H1 (cell line): ENCODE measurements around the gene TNFRSF13B. TPM values are rescaled to one million over a fixed set of nuclear protein-coding genes. Genes with fewer than 3 reads are reported as not detected.
A peak's percentile ranks its signal among the peaks of the same experiment; 100 is the strongest.

Experiments used
- CTCF ChIA-PET: fragments of 300-600 bp; sonication (Branson Sonifier 250); formaldehyde crosslinking; loops from one replicate; lab custom pipeline; 2021; ENCODE audit not compliant: partially characterized antibody; lab: Charles Lee
- POLR2A ChIA-PET: fragments of 300-600 bp; sonication (Branson Sonifier 250); formaldehyde crosslinking; loops from one replicate; lab custom pipeline; 2021; ENCODE audit warnings: inconsistent platforms; ENCODE audit not compliant: partially characterized antibody; lab: Charles Lee
- DNase-seq, 2 experiments: peaks; one replicate each; pipeline versions ENCODE4 v3.0.0 to v3.0.0-alpha.2; 2010 to 2022; ENCODE audit warnings: low spot score in 2 of 2, low read depth in 1 of 2, mixed read lengths in 1 of 2
- FAIRE-seq: peaks from 2 replicates; lab custom pipeline; 2011; peaks lifted over from hg19 to GRCh38; lab: Jason Lieb, UNC
- H2AFZ ChIP-seq: 2 replicates; pipeline ENCODE4 v1.8.1; 2012; ENCODE audit warnings: low read length, inconsistent platforms
- H2AK5ac ChIP-seq: 2 replicates; pipeline ENCODE4 v1.6.1; 2013; ENCODE audit warnings: low read depth, low read length
- H2BK120ac ChIP-seq: replicated peaks from 2 replicates; pipeline ENCODE3; 2013; ENCODE audit warnings: low read depth, low read length, inconsistent platforms
- H2BK12ac ChIP-seq: 2 replicates; pipeline ENCODE4 v1.6.1; 2013; ENCODE audit warnings: low read depth, low read length
- H2BK15ac ChIP-seq: 2 replicates; pipeline ENCODE4 v1.6.1; 2013; ENCODE audit warnings: low read length
- H2BK20ac ChIP-seq: 2 replicates; pipeline ENCODE4 v1.6.1; 2013; ENCODE audit warnings: low read length
- H2BK5ac ChIP-seq: 2 replicates; pipeline ENCODE4 v1.6.1; 2013; ENCODE audit warnings: low read depth, low read length
- H3K14ac ChIP-seq: 2 replicates; pipeline ENCODE4 v1.6.1; 2013; ENCODE audit warnings: inconsistent platforms; ENCODE audit not compliant: insufficient read length
- H3K18ac ChIP-seq: 2 replicates; pipeline ENCODE4 v1.6.1; 2013; ENCODE audit warnings: low read length; ENCODE audit errors: extremely low read depth
- H3K23ac ChIP-seq: 2 replicates; pipeline ENCODE4 v1.6.1; 2013; ENCODE audit warnings: inconsistent platforms; ENCODE audit not compliant: insufficient read length
- H3K23me2 ChIP-seq: 2 replicates; pipeline ENCODE4 v1.6.1; 2013; ENCODE audit warnings: low read depth, low read length
- H3K27ac ChIP-seq: 2 replicates; pipeline ENCODE4 v1.6.1; 2011; ENCODE audit warnings: low read depth, low read length, inconsistent platforms
- H3K27me3 ChIP-seq, 4 experiments: replicated peaks in 1 of 4; 1 replicate in 1 of 4; 2 replicates in 3 of 4; pipeline versions ENCODE4 v1.6.1 to v1.8.1; 2011 to 2013; ENCODE audit warnings: low read length in 3 of 4, mild to moderate bottlenecking in 3 of 4, inconsistent platforms in 2 of 4, mixed read lengths in 2 of 4, moderate library complexity in 1 of 4; ENCODE audit not compliant: control insufficient read depth in 3 of 4, insufficient read depth in 3 of 4; ENCODE audit errors: extremely low read depth in 1 of 4
- H3K36me3 ChIP-seq, 4 experiments: 2 replicates each; pipeline versions ENCODE4 v1.6.1 to v1.8.1; 2011 to 2013; ENCODE audit warnings: mild to moderate bottlenecking in 4 of 4, low read length in 3 of 4, moderate library complexity in 2 of 4, control low read depth in 1 of 4, inconsistent platforms in 1 of 4; ENCODE audit not compliant: insufficient read depth in 4 of 4, control insufficient read depth in 2 of 4
- H3K4ac ChIP-seq: replicated peaks from 2 replicates; pipeline ENCODE3; 2013; ENCODE audit warnings: low read length, low read depth, mixed read lengths, inconsistent platforms; ENCODE audit not compliant: insufficient read length
- H3K4me1 ChIP-seq, 4 experiments: replicated peaks in 1 of 4; 1 replicate in 1 of 4; 2 replicates in 3 of 4; pipeline versions ENCODE4 v1.6.1 to v1.8.1; 2011 to 2013; ENCODE audit warnings: low read length in 3 of 4, inconsistent platforms in 2 of 4, mixed read lengths in 1 of 4; ENCODE audit not compliant: insufficient read depth in 4 of 4, control insufficient read depth in 3 of 4
- H3K4me2 ChIP-seq, 2 experiments: 2 replicates each; pipeline versions ENCODE4 v1.6.1 to v1.8.1; 2011 to 2013; ENCODE audit warnings: low read depth in 2 of 2, low read length in 2 of 2, control low read depth in 1 of 2, inconsistent platforms in 1 of 2, mild to moderate bottlenecking in 1 of 2; ENCODE audit not compliant: insufficient read depth in 1 of 2
- H3K4me3 ChIP-seq, 4 experiments: fragments of 200-600, 300-600 bp in 1 of 4; sonication (generic), shearing (Covaris generic), sonication (Bioruptor Twin) in 1 of 4; 2 replicates each; pipeline versions ENCODE4 v1.5.1 to v1.8.1; 2011 to 2016; ENCODE audit warnings: low read length in 4 of 4, low read depth in 3 of 4, control low read depth in 2 of 4, inconsistent platforms in 2 of 4, mild to moderate bottlenecking in 2 of 4, mixed read lengths in 1 of 4, moderate library complexity in 1 of 4; ENCODE audit not compliant: insufficient read depth in 2 of 4; ENCODE audit errors: extremely low read depth in 1 of 4
- H3K56ac ChIP-seq: replicated peaks from 2 replicates; pipeline ENCODE3; 2013; ENCODE audit warnings: low read depth, mild to moderate bottlenecking, mixed read lengths, low read length, inconsistent platforms; ENCODE audit not compliant: insufficient read length
- H3K79me1 ChIP-seq: 2 replicates; pipeline ENCODE4 v1.6.1; 2013; ENCODE audit warnings: low read depth, low read length, control low read depth
- H3K79me2 ChIP-seq, 2 experiments: 2 replicates each; pipeline versions ENCODE4 v1.6.1 to v1.8.1; 2012 to 2013; ENCODE audit warnings: low read length in 2 of 2, mild to moderate bottlenecking in 2 of 2, inconsistent platforms in 1 of 2; ENCODE audit not compliant: insufficient read depth in 2 of 2, control insufficient read depth in 1 of 2
- H3K9ac ChIP-seq, 4 experiments: replicated peaks in 1 of 4; 1 replicate in 1 of 4; 2 replicates in 3 of 4; pipeline versions ENCODE4 v1.6.1 to v1.8.1; 2011 to 2013; ENCODE audit warnings: low read depth in 3 of 4, low read length in 3 of 4, control low read depth in 2 of 4, mild to moderate bottlenecking in 2 of 4, moderate library complexity in 2 of 4, inconsistent platforms in 1 of 4; ENCODE audit errors: extremely low read depth in 1 of 4
- H3K9me3 ChIP-seq, 2 experiments: 2 replicates each; pipeline versions ENCODE4 v1.6.1 to v1.8.1; 2012 to 2013; ENCODE audit warnings: mild to moderate bottlenecking in 2 of 2, moderate library complexity in 2 of 2, control low read depth in 1 of 2, inconsistent platforms in 1 of 2, low read depth in 1 of 2, low read length in 1 of 2, mixed read lengths in 1 of 2; ENCODE audit not compliant: insufficient read depth in 2 of 2
- H4K20me1 ChIP-seq, 2 experiments: replicated peaks in 1 of 2; 2 replicates each; pipeline versions ENCODE3 to v1.8.1; 2011 to 2013; ENCODE audit warnings: inconsistent platforms in 2 of 2, low read length in 2 of 2, mild to moderate bottlenecking in 1 of 2; ENCODE audit not compliant: insufficient read depth in 2 of 2, control insufficient read depth in 1 of 2
- H4K5ac ChIP-seq: 2 replicates; pipeline ENCODE4 v1.6.1; 2013; ENCODE audit warnings: low read length, low read depth, mixed read lengths, inconsistent platforms; ENCODE audit not compliant: insufficient read length
- H4K8ac ChIP-seq: 2 replicates; pipeline ENCODE4 v1.8.0; 2013; ENCODE audit warnings: mild to moderate bottlenecking, moderate library complexity, low read length, inconsistent platforms; ENCODE audit not compliant: insufficient read depth; ENCODE audit errors: extremely low read depth
- H4K91ac ChIP-seq: replicated peaks from 2 replicates; pipeline ENCODE3; 2013; ENCODE audit warnings: low read length, mixed read lengths, inconsistent platforms; ENCODE audit not compliant: insufficient read length
- ATF2 ChIP-seq: IDR thresholded peaks from 2 replicates; pipeline ENCODE4 v1.6.1; 2012; ENCODE audit warnings: low read length, inconsistent platforms
- BCL11A ChIP-seq, 2 experiments: IDR thresholded peaks; one replicate each; pipeline ENCODE4 v1.6.1; 2011; ENCODE audit warnings: low read depth in 2 of 2, low read length in 2 of 2, mild to moderate bottlenecking in 2 of 2
- BRCA1 ChIP-seq: IDR thresholded peaks from 2 replicates; pipeline ENCODE4 v1.6.1; 2012; ENCODE audit warnings: low read depth, low read length, improper control_type of control experiment
- EP300 ChIP-seq, 2 experiments: IDR thresholded peaks; 1 replicate in 1 of 2; 2 replicates in 1 of 2; pipeline ENCODE4 v1.6.1; 2011 to 2012; ENCODE audit warnings: low read depth in 2 of 2, low read length in 2 of 2, mild to moderate bottlenecking in 2 of 2, borderline replicate concordance in 1 of 2, inconsistent platforms in 1 of 2, moderate library complexity in 1 of 2
- EZH2 ChIP-seq: fragments of 200-600 bp; sonication (generic); IDR thresholded peaks from 2 replicates; pipeline ENCODE4 v1.7.1; 2012; ENCODE audit warnings: low read depth, mild to moderate bottlenecking, moderate library complexity, low read length, inconsistent platforms; ENCODE audit not compliant: severe bottlenecking
- HDAC6 ChIP-seq: IDR thresholded peaks from one replicate; pipeline ENCODE4 v1.7.1; 2012; ENCODE audit warnings: low read depth, mild to moderate bottlenecking, inconsistent platforms, low read length, moderate library complexity
- JUND ChIP-seq: IDR thresholded peaks from 2 replicates; pipeline ENCODE4 v1.6.1; 2011; ENCODE audit warnings: mild to moderate bottlenecking, improper control_type of control experiment, low read length
- SP2 ChIP-seq: IDR thresholded peaks from 2 replicates; pipeline ENCODE4 v1.6.1; 2012; ENCODE audit warnings: mild to moderate bottlenecking, low read length, inconsistent platforms
- TAF1 ChIP-seq: IDR thresholded peaks from 2 replicates; pipeline ENCODE4 v1.6.1; 2011; ENCODE audit warnings: mild to moderate bottlenecking, low read depth, low read length
- TEAD4 ChIP-seq: IDR thresholded peaks from 2 replicates; pipeline ENCODE4 v1.6.1; 2012; ENCODE audit warnings: low read depth, low read length, inconsistent platforms, mixed read lengths
- WGBS, 2 experiments: shearing (Covaris generic) in 1 of 2; methylation state at CpG; one replicate each; pipeline versions ENCODE4 v1.1.6 to v1.1.7; 2013 to 2015; ENCODE audit warnings: low lambda C conversion rate in 2 of 2, mixed read lengths in 2 of 2, inconsistent platforms in 1 of 2, low coverage in 1 of 2, missing lambda C conversion rate in 1 of 2; ENCODE audit not compliant: insufficient replicate concordance in 2 of 2, insufficient coverage in 1 of 2, insufficient read length in 1 of 2; ENCODE audit errors: extremely low coverage in 1 of 2, missing lambda C conversion rate in 1 of 2; 5-methylcytosine and 5-hydroxymethylcytosine counted together
- polyA plus RNA-seq, 7 experiments: library from polyadenylated mRNA; depleted of rRNA in 3 of 7; stranded (reverse) in 5 of 7; unstranded in 2 of 7; fragments of >200 nt in 5 of 7; fragments of 200-250 nt in 2 of 7; gene quantifications; 1 replicate in 5 of 7; 2 replicates in 1 of 7; 4 replicates in 1 of 7; pipeline versions ENCODE4 v1.2.1 to v1.2.3, GENCODE V29; 2011 to 2013; ENCODE audit warnings: missing spikeins in 2 of 7, mixed read lengths in 2 of 7
- total RNA-seq: library from RNA; stranded (reverse); fragmentation: NEBNext Ultra II Directional; extraction: Animal tissue kit (Norgen Biotek cat#: 25700); gene quantifications from 2 replicates; pipeline ENCODE4 v1.2.1, GENCODE V29; 2021

The TNFRSF13B gene
- total and polyA plus RNA-seq, 2 of the 8 experiments (the other 6 are each of a cell fraction or from before 2014, with no cell fraction given), result not detected

GRCh38 chr17:16929035-16929680 lies 42.8 kb downstream of the TNFRSF13B start:
- TF ChIP-seq SP2, result no peak
- TF ChIP-seq BRCA1, result no peak
- TF ChIP-seq BCL11A (IDR thresholded peaks at IDR 0.05; ENCODE audit: low read depth in 2 of 2, low read length in 2 of 2), result no peak
- no peak for TF ChIP-seq EP300 (IDR thresholded peaks at IDR 0.05; ENCODE audit: borderline replicate concordance in 1 of 2, low read depth in 2 of 2, low read length in 2 of 2)
- no peak for TF ChIP-seq ATF2
- TF ChIP-seq TEAD4, result no peak
- no peak for TF ChIP-seq EZH2
- TF ChIP-seq JUND, result no peak
- TF ChIP-seq HDAC6, result no peak
- TF ChIP-seq TAF1, result no peak

More at GRCh38 chr17:16929035-16929680, 42.8 kb downstream of the TNFRSF13B start:
- Histone ChIP-seq H3K14ac (no peak overlapping the region), H2BK12ac (no peak overlapping the region), H2AK5ac (no peak overlapping the region), H3K79me2 (no peaks in the 10 kb centered on the region), H2BK20ac (no peak overlapping the region), H3K4me3 (no peak overlapping the region), H2BK15ac (no peak overlapping the region), H3K23ac (no peak overlapping the region), H3K9ac (no peak overlapping the region), H3K27me3 (no peaks in the 10 kb centered on the region), H4K5ac (no peak overlapping the region), H3K79me1 (no peaks in the 10 kb centered on the region), H4K91ac (no peak overlapping the region), H3K23me2 (no peaks in the 10 kb centered on the region), H3K9me3 (no peaks in the 10 kb centered on the region), H3K27ac (no peak overlapping the region), H4K8ac (no peak overlapping the region), H2AFZ (no peak overlapping the region), H3K56ac (no peak overlapping the region), H4K20me1 (no peaks in the 10 kb centered on the region), H3K36me3 (no peaks in the 10 kb centered on the region), H3K4ac (no peak overlapping the region), H3K4me2 (no peak overlapping the region), H2BK120ac (no peak overlapping the region), H2BK5ac (0 out of 2 replicates have a peak overlapping the region, but pooled peaks have one; percentile 7), H3K18ac (no peak overlapping the region), H3K4me1 (no peaks in the 10 kb centered on the region)
- 90% methylated on average over 12 of the region's 12 CpGs; no CpG with 5 or more reads in 1 of the 2 experiments for WGBS, 2 experiments
- FAIRE-seq (no peak), DNase-seq (no peak)
- POLR2A ChIA-PET, result no interaction called here
- CTCF ChIA-PET, result interaction anchor here (1.1 to 1.6 kb wide), 2 partner anchors 10 to 62 kb away, joined by 3 read pairs; no protein-coding TSS in a partner anchor
